ENCODE results near the gene NPPB.

The NPPB gene

GRCh38 chr1:11836955-11837766 is 21.6 kb downstream of the NPPB start:
- in situ Hi-C loops (cut with MboI; ENCODE audit: low sequenced_read_pairs): no loop called here

- in situ Hi-C loops (cut with MboI; ENCODE audit: low sequenced_read_pairs): no loop called here
Observed at GRCh38 chr1:11835441-11836225, 23.1 kb downstream of the NPPB start.

- in situ Hi-C loops (cut with MboI; ENCODE audit: low sequenced_read_pairs): no loop called here
Observed at GRCh38 chr1:11833900-11834299, 24.8 kb downstream of the NPPB start.

- in situ Hi-C loops (cut with MboI; ENCODE audit: low sequenced_read_pairs): no loop called here
Observed at GRCh38 chr1:11833497-11833896, 25.2 kb downstream of the NPPB start.

- in situ Hi-C loops (cut with MboI; ENCODE audit: low sequenced_read_pairs): no loop called here
Observed at GRCh38 chr1:11831945-11832725, 26.6 kb downstream of the NPPB start.

GRCh38 chr1:11828511-11828910 is 30.2 kb downstream of the NPPB start:
- in situ Hi-C loops (cut with MboI; ENCODE audit: low sequenced_read_pairs): no loop called here

- in situ Hi-C loops (cut with MboI; ENCODE audit: low sequenced_read_pairs): no loop called here
Observed at GRCh38 chr1:11826946-11827345, 31.8 kb downstream of the NPPB start.

- in situ Hi-C loops (cut with MboI; ENCODE audit: low sequenced_read_pairs): no loop called here
Observed at GRCh38 chr1:11825131-11825530, 33.6 kb downstream of the NPPB start.

- in situ Hi-C loops (cut with MboI; ENCODE audit: low sequenced_read_pairs): no loop called here
Observed at GRCh38 chr1:11823366-11824137, 35.2 kb downstream of the NPPB start.

GRCh38 chr1:11822091-11822490 is 36.7 kb downstream of the NPPB start:
- in situ Hi-C loops (cut with MboI; ENCODE audit: low sequenced_read_pairs): no loop called here

GRCh38 chr1:11817192-11817591 is 41.6 kb downstream of the NPPB start:
- in situ Hi-C loops (cut with MboI; ENCODE audit: low sequenced_read_pairs): no loop called here

GRCh38 chr1:11813021-11813420 is 45.7 kb downstream of the NPPB start:
- in situ Hi-C loops (cut with MboI; ENCODE audit: low sequenced_read_pairs): no loop called here
